Glomerular endothelial cell (primary cell): Measurements from ENCODE around the gene SNX4. TPM values are rescaled to one million over a fixed set of nuclear protein-coding genes. Genes with fewer than 3 reads are reported as not detected.
A peak's percentile ranks its signal among the peaks of the same experiment; 100 is the strongest.

Experiments
- DNase-seq: peaks from one replicate; pipeline ENCODE4 v3.0.0-alpha.2; 2011; ENCODE audit warnings: low read depth, low spot score; ENCODE audit errors: extremely low read depth
- total RNA-seq: library from RNA; depleted of rRNA; stranded (reverse); fragments of >200 nt; gene quantifications from 2 replicates; pipeline ENCODE4 v1.2.3, GENCODE V29; 2015

SNX4 gene
- total RNA-seq, 1 donor from 2014 or later = 39.6 TPM

GRCh38 chr3:125470671-125471070 lies 49.3 kb downstream of the SNX4 start:
- no peak for DNase-seq

DNA sequence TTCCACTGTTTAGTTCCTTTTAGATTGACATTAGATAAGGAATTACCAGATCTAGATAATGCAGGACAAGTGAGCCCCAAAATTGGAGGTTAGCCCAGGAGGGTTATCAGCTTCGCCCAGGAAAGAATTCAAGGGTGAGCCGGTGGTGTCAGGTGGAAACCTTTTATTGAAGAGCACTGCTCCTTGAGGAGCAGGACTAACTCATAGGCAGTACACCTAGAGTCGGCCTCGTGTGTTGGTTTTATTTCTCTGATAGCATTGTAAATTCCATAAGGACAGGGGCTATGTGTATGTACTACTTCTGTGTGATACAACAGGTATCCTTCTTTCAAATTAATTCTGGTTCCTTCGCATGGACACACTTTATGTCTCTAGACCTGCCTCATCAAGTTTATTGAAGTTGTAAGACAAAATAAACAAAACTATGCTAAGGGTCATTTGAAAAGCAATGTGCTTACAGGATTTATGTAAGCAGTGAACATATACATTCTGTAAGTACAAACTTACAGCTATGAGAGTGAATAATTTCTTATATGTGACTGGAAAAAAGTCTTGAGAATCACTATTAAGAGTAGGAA lies 57.2 kb downstream of the SNX4 start:
- no peak for DNase-seq

GRCh38 chr3:125461896-125462295 lies 58.1 kb downstream of the SNX4 start:
- DNase-seq = no peak

DNA sequence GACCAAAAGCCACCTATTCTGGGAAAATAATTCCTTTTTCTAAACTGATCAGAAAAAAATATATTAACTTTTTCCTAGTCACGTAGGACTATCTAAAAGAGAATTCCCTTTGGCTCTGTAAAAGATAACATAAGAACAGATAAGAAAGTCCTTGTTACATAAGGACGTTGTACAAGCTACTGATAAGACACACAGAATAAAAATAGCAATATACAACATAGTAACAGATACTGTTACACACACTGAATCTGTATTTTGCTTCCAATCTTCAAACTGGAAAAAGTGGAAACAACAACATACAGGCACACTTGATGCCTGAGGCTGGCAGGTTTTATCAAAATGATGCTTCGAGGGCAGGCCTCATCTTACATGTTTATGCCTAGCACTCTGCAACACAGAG lies 59.8 kb downstream of the SNX4 start:
- DNase-seq = no peak

DNA sequence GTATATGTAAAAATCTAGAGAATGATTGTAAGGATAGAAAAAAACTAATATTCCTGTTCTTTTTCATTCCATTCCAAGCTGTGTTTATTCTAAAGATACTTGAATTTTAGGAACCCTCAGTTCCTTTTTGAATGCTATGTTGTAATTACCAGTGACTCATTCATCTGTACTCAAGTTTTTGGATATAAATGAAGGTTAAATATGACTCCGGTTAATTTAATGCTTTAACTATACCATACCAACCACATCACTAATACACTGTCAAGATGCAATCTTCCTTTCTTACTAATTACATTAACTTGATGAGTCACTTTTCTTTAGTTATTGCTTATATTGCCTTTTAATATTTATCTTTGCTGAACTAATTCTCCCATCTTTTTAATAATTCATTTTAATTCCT lies 76.1 kb downstream of the SNX4 start:
- DNase-seq = no peak

GRCh38 chr3:125442506-125442905 lies 77.5 kb downstream of the SNX4 start:
- DNase-seq = no peak

- no peak for DNase-seq
Observed at GRCh38 chr3:125440970-125441369, 79.0 kb downstream of the SNX4 start.

GRCh38 chr3:125440559-125440955 lies 79.4 kb downstream of the SNX4 start:
- DNase-seq = no peak

DNA sequence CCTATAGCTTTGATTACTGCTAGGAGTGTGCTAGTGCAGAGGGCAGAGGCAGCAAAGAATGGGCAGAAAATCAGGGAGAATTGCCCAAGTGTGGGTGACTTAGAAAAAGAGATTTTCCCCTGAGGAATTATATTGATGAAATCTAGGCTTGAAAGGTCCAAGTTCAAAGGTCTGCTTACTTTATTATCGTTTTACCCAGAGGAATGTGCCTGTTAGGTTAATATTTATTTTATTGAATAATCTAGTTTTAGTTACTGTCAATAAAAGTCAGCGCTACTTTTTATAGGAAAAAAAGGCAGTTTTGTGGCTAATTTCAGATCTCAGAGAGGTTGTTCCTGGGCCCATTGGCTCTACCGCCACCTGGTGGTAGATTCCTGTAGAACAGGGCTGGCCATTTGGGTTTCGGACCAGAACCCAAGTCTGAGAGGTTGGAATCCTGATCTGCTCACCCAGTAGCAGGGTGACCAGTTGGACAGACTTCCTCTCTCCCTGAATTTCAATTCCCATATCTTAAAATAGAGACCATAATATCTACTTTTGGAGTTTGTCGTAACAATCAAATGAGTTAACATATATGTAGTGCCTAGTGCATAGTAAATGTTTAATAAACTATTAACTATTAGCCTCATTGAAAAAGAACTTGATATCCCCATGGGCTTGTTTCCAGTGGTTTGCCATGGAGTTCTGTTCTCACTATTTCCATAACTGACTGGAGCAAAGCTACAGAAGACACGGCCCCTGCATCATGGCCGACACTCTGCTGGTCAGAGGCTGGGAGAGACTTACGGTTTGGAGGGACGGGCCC lies 82.2 kb downstream of the SNX4 start:
- DNase-seq = peak; percentile 25

DNA sequence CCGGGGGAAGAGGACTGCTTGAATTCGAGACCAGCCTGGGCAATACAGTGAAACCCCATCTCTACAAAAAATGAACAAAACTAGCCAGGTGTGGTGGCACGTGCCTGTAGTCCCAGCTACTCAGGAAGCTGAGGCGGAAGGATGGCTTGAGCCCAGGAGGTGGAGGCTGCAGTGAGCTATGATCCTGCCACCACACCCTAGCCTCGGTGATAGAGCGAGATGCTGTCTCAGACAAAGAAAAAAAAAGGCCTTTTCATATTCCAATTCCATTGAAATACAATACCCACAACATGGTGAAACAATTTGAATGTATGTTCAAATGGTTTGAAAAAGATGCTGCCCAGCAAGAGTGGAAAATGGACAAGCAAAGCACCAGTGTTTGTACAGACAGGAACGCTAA lies 83.1 kb downstream of the SNX4 start:
- no peak for DNase-seq

- DNase-seq = no peak
Observed at GRCh38 chr3:125435231-125435630, 84.8 kb downstream of the SNX4 start.

DNA sequence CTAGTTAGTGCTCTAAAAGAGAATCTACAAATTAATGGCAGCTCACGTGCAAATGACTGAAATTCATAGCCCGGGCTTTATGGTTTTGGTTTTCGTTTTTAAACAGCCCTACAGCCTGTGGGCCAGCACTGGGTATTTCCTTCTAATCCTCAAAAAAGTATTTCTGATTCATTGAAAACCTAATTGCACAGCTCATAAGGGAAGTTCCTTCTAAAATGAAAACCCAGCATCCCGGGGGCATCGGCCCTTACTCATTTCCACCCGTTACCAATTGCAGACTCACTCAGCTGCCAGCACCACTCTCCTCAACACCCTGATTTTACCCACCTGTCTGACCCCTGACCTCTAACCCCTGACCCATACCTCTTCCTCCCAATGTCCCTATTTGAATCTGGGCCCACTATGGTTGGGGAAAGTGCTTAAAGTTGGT lies 85.4 kb downstream of the SNX4 start:
- no peak for DNase-seq

DNA sequence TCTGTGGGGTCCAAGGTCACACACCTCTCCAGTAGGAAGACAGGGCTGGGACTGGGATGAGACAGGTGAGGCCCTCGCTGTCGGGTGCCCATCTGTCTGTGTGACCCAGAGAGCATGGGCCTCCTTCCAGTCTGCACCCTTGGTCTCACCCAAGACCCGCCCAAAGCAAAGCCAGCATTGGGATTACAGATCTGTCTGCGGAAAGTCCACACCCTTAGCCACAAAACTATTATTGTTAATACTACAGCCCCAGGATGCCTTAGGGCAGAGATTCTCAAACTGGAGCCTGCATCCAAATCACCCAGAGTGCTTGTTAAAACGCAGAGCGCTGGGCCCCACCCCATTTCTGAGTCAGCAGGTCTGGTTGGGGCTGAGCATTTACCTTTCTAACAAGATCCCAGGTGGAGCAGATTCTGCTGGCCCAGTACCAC lies 86.4 kb downstream of the SNX4 start:
- DNase-seq = no peak

DNA sequence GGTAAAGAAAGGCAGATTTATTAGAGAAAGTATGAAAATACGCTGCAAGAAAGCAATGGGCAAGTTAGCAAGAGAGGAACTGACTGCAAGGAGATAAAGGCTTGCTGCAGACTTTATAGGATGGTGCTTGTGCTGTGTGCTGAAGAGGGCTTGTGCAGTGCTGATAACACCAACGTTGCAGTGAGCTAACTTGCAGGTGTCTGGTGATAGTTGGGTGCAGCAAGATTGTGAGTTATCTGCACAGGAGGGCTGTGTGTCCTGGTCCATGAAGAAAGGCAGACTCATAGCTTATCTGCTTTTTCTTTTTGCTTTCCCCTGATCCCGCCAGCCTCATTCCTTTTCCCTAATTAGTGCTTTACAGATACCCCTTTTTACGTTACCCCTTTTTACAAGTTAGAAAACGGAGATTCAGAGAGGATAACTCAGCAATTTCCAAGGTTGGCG lies 86.9 kb downstream of the SNX4 start:
- no peak for DNase-seq

- no peak for DNase-seq
Observed at GRCh38 chr3:125431912-125432790, 87.9 kb downstream of the SNX4 start.

DNA sequence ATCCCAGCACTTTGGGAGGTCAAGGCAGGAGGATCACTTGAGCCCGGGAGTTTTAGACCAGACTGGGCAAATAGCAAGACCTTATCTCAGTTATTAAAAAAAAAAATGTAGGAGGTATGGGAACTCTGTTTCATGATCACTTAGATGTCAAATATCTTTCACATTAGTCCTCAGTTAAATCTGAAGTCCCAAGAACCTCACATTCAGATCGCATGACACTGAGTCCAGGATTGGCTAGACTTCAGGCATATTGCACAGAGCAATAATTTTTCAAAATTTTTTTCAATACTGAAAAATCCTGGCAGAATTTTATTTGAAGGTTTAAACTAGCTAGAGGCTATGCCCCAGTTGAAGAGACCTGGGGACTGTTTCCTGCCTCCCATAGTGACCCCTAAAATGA lies 88.6 kb downstream of the SNX4 start:
- no peak for DNase-seq

GRCh38 chr3:125428216-125428830 lies 91.7 kb downstream of the SNX4 start:
- DNase-seq = no peak

DNA sequence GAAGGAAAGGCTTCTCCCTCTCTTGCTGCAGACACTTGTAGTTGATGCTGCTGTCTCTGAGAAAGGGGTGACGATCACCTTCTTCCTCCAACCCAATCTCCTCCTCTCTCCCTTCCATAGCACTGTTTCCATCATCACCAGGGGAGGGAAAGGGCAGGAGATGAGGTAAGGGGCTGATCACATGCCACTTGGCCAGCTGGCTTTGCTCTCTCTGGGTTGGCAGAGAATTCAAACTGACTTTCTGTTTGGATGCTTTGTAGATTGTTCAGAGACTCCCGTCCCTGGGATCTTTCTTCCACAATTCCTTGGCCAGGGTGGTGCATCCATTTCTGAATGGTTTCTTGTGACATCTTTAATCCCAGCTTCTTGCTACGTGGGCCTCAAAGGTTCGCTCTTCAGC lies 101.7 kb downstream of the SNX4 start:
- DNase-seq = no peak

DNA sequence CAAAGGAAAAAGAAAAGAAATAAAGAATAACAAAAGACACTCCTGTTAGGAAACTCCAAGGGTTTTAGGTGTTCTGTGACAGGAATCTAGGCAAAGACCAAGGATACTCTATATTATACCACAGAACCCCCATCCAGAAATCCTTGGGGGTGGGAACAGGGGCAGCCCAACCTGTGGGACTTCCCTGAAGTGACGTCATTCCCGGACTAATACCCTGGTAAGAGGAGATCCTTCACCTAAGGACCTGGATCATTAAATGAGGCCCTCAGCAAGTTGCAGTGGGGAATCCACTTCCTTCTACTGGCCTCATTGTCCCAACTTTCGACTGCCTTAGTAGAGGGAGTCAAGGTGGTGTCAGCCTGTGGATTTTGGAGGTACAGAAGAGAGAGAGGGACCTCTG lies 103.8 kb downstream of the SNX4 start:
- no peak for DNase-seq

DNA sequence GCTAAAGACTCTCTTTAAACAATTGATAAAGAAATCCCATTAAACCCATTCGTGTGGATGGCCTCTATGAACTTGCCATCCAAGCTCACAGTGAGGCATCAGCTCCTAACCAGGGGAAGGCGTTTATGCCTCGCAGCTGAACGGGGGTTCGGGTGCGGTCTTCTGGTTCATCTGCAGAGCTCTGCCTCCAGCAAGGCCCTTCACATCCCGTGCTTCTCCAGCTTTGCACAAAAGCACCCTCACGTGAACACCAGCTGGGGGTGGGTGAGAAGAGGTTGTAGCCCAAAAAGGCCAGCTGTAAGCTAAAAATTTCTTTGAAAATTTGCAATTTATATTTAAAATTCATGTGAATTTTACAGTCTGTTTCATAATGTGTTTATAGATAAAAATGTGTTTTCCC lies 105.3 kb downstream of the SNX4 start:
- DNase-seq = no peak

- DNase-seq = no peak
Observed at GRCh38 chr3:125410922-125411321, 109.1 kb downstream of the SNX4 start.
